Activated CD4-positive, alpha-beta T cell treated with anti-CD3 and anti-CD28 coated beads, Interleukin-10, Interleukin-2, amounts not matched to agents 100 ng/mL and 50 ng/mL, durations not matched to agents 16 hours and 8 hours (primary cell): ENCODE results near the gene TANC1.
"Not testable (repeated sequence)": the region's sequence is repeated elsewhere in the genome, so short reads cannot be mapped to it uniquely, and the experiment has no call there.

ENCODE experiments used
- DNase-seq: peaks from one replicate; pipeline ENCODE4 v3.0.0-alpha.2; 2020

Gene TANC1

GRCh38 chr2:159032580-159032979 lies 64.1 kb downstream of the TANC1 start:
- no peak for DNase-seq

GRCh38 chr2:159034713-159035112 lies 66.3 kb downstream of the TANC1 start:
- DNase-seq = no peak

- no peak for DNase-seq
Observed at GRCh38 chr2:159035790-159036411, 67.5 kb downstream of the TANC1 start.

GRCh38 chr2:159036461-159036860 lies 68.0 kb downstream of the TANC1 start:
- not testable (repeated sequence) for DNase-seq

- not testable (repeated sequence) for DNase-seq
Observed at GRCh38 chr2:159041328-159041727, 72.9 kb downstream of the TANC1 start.

DNA sequence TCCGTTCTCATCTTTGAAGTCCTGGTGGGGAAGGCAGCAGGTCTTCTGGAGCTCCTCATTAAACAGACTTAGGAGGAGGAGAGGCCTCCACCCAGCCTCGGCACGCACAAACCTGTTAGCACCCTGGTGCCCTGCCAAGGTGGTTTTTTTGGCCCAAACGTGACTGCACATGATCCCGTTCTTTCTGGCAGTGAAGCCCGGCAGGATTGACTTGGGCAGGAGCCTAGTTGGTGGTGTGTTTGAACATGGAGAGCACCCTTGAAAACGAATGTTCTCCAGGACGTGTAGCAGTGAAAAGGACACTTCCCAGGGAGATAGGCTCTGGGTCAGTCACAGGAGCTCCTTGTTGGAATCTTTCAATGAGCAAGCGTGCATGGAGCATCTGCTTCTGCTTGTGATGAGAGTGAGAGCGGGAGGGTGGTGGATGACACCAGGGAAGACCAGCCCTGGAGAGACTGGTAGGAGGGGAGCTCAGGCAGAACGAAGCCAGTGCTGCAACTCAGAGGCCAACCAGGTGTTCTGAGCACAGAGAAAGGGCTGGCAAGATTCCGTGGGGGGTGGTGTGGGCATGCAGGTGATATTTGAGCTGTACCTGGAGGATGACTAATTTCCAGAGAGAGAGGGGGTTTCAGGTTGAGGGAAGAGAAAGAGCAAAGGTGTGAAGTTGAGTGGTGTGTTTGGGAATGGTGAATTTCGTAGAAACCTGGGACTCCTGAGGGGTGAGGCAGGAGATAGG lies 73.8 kb downstream of the TANC1 start:
- no peak for DNase-seq

DNA sequence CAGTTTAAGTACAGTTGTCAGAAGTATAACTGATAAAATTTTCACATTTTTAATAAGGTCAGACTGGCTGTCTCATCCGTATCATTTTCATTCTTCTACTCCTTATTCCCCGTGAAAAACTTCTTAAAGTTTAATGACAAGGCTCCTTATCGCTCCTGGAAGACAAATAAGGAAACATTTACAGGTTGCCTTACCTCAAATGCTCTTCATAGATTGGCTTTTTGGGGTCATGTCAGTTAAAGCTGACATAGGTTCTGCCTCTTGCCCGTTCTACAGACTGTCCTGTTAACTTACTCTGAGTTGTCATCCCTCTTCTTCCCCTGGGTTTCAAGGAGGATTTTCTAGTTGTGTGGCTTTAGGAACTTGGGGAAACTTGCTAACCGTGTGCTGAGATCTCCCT lies 75.3 kb downstream of the TANC1 start:
- no peak for DNase-seq

DNA sequence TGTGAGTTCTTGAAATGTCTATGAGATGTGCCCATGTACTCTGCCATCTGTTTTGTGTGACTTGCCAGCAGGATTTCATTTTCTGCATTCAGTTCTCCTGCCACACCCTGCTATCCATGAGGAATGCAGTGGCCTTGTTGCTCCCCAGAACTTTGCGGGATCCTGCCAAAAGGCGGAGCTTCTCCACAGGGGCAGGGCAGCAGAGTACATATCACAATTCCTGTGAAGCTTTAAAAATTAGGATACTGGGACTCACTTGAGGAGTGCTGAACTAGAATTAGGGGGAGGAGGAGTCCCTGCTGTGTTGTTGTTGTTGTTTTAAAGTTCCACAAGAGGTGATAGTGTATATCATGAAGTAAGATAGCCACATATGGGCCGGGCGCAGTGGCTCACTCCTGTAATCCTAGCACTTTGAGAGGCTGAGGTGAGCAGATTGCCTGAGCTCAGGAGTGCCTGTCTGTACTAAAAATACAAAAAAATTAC lies 76.4 kb downstream of the TANC1 start:
- DNase-seq = no peak

DNA sequence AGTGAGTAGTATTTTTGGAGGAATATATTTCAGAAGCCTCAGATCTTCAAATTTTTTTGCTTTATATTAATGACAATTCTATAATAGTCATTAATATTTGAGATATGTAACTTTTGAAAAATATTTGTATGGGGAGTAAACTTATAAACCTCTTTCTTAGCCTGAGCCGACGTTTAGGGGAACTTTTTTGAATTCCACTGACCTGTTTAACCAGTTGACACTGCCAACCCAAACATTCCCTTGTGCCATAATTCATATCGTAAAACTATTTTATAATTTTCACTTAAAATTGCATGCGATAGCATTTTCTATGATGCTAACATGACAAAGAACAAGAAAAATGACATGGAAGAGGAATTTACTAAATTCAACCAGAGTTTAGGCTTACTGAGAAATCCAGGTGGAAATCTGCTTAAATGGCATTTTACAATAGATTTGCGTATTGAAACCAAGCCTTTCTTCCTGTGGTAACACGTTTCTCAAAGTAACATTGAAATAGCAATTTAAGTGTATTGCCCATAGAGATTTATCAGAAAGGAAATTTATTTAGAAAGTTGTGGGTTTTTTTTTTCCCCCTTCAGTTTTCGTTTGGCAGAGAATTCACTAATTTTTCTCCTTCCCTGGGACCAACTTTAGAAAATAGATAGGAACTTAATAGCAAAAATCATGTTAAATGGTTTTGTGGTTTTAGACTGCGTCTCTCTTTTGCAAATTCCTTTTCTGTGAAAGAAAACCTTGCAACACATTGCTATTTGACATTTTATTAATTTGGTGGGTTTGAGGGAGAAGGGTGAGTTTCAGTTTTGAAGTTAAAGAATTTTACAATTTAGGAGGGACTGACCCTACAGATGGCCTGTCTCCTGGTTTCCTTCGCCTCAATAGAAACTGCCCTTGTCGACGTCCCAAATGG lies 77.4 kb downstream of the TANC1 start:
- DNase-seq = no peak

GRCh38 chr2:159046966-159047365 lies 78.5 kb downstream of the TANC1 start:
- DNase-seq = no peak

GRCh38 chr2:159050426-159050825 lies 82.0 kb downstream of the TANC1 start:
- no peak for DNase-seq

- DNase-seq = no peak
Observed at GRCh38 chr2:159051133-159051532, 82.7 kb downstream of the TANC1 start.

- no peak for DNase-seq
Observed at GRCh38 chr2:159051661-159052060, 83.2 kb downstream of the TANC1 start.

DNA sequence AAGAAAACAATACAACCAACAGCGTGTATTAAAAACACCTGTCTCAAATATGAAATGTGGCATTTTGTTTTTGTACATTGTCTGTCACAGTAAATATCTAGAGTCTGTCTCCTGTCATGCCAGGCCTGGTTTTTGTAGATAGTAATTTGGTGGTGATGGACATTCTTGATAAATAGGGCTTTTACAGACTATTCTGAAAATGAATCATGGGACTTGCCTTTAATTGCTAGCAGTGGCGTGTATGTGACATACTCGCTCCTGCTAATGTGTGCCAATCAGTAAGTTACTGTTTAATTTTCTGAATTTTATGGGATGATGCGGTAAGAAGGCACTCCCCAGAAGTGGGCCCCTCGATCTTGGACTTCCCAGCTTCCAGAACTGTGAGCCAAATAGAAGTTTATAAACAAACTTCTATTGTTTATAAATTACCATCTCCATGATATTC lies 83.7 kb downstream of the TANC1 start:
- no peak for DNase-seq

DNA sequence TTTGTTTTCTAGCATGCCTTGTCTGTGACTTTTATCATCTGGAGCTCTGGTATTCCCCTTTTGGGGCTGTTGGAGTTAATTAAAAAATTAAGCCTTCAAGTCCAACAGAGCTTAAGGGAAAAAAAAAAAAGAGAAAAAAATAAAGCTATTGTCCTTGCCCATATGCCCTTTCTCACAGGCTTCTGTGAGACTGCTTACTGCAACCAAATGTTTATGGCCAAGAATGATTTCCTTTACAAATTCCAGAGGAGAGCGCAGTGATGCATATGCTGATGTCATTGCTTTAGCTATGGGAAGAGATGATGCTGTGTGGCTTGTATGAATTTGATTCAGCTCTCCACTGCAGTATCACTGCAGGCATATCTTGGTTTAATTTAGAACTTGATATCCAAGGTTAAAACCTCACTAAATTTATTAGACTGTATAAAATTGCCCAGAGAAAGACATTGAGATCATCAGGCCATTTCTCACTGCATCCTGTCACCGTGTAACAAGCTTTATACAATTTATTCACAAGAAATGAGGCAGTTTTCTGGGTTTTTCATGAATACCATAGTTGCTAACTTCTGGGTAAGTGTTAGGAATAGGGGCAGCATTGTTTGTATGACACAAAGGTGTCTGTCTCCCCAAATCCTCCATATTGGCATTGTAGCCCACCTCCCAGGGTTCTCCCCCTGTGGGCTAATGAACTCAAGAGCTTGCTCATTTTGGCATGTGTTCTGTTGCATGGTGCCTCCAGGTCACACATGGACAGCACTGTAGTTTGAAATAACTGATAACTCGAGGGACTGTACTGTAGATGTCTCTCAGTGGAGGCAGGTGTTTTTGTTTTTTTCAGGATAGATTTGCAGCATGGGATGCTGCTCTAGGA lies 85.0 kb downstream of the TANC1 start:
- no peak for DNase-seq

DNA sequence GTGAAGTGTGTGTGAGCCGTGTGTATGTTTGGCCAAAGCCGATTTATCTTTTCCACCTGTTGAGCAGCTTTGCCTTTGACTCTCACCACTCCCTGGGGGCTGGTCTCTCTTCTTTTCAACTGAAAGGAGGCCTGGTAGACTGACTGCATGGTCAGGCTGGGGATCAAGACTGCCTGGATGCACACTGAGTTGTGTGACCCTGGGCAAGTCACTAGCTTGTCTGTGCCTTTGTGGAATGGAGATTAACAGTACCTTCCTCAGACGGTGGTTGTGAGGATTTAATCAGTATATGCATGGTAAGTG lies 85.5 kb downstream of the TANC1 start:
- no peak for DNase-seq

- no peak for DNase-seq
Observed at GRCh38 chr2:159054985-159055384, 86.5 kb downstream of the TANC1 start.

GRCh38 chr2:159060518-159060917 lies 92.1 kb downstream of the TANC1 start:
- no peak for DNase-seq

- no peak for DNase-seq
Observed at GRCh38 chr2:159063677-159064076, 95.2 kb downstream of the TANC1 start.

- DNase-seq = no peak
Observed at GRCh38 chr2:159064446-159065301, 96.2 kb downstream of the TANC1 start.

DNA sequence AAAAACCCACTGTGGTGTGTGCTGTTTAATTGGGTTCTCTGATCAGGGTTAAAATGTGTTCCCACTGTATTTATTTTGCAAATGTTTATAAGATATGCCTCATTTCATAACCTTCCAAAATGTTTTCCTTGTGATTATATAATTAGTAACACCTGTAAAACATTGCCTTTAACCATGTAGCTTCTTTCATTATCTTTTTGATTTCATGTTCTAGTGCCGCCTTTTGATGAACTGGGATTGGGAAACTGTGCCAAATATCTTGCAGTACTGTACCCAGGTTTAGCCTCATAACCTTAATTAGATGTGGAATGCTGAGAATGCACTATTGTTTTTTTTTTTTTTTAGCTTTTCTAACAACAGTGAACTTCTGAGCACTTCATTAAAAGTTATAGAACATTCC lies 96.9 kb downstream of the TANC1 start:
- DNase-seq = no peak

GRCh38 chr2:159065891-159066290 lies 97.5 kb downstream of the TANC1 start:
- DNase-seq = no peak
